Lung (tissue), 12 donors: ENCODE results near the gene DISC1. TPM values are rescaled to one million over a fixed set of nuclear protein-coding genes. Genes with fewer than 3 reads are reported as not detected.
A peak's percentile ranks its signal among the peaks of the same experiment; 100 is the strongest.

Experiments used
- ATAC-seq: fragments of 200-7000 bp; cut with Tn5 transposase; one replicate; pipeline ENCODE4 v1.9.1; 2020; ENCODE audit warnings: moderate number of reproducible peaks; ENCODE audit not compliant: insufficient read depth, low FRiP score
- DNase-seq, 3 donors: peaks; one replicate each; pipeline ENCODE4 v3.0.0-alpha.2; 2013 to 2017
- H3K27ac ChIP-seq, 2 donors: one replicate each; pipeline ENCODE4 v1.5.1; 2013; ENCODE audit warnings: mild to moderate bottlenecking in 2 of 2, moderate library complexity in 2 of 2, control low read depth in 1 of 2, inconsistent platforms in 1 of 2, low read depth in 1 of 2, low read length in 1 of 2
- H3K27me3 ChIP-seq, 3 donors: one replicate each; pipeline ENCODE4 v1.5.1; 2013; ENCODE audit warnings: low read length in 2 of 3; ENCODE audit not compliant: control insufficient read depth in 3 of 3, insufficient read depth in 3 of 3
- H3K36me3 ChIP-seq, 4 donors: one replicate each; pipeline ENCODE4 v1.5.1; 2013; ENCODE audit warnings: low read length in 4 of 4, mild to moderate bottlenecking in 1 of 4, moderate library complexity in 1 of 4; ENCODE audit not compliant: control insufficient read depth in 4 of 4, insufficient read depth in 4 of 4
- H3K4me1 ChIP-seq, 5 donors: one replicate each; pipeline ENCODE4 v1.5.1; 2013; ENCODE audit warnings: low read length in 5 of 5, mild to moderate bottlenecking in 2 of 5, moderate library complexity in 1 of 5; ENCODE audit not compliant: control insufficient read depth in 5 of 5, insufficient read depth in 5 of 5
- H3K4me3 ChIP-seq: one replicate; pipeline ENCODE4 v1.5.1; 2013; ENCODE audit warnings: mild to moderate bottlenecking, control low read depth, moderate library complexity
- H3K9ac ChIP-seq, 2 donors: one replicate each; pipeline ENCODE4 v1.5.1; 2013; ENCODE audit warnings: low read length in 2 of 2, control low read depth in 1 of 2; ENCODE audit not compliant: insufficient read depth in 1 of 2
- H3K9me3 ChIP-seq, 4 donors: one replicate each; pipeline ENCODE4 v1.5.1; 2013; ENCODE audit warnings: low read length in 3 of 4, mild to moderate bottlenecking in 1 of 4, moderate library complexity in 1 of 4; ENCODE audit not compliant: control insufficient read depth in 4 of 4, insufficient read depth in 3 of 4
- CTCF ChIP-seq: IDR thresholded peaks from 2 replicates; pipeline ENCODE4 v1.5.1; 2012; ENCODE audit warnings: mild to moderate bottlenecking; ENCODE audit errors: control extremely low read depth, extremely low read depth
- WGBS, 2 donors: extraction: QIAGEN DNeasy Blood & Tissue Kit; methylation state at CpG; one replicate each; pipeline ENCODE4 v1.1.7; 2013; 5-methylcytosine and 5-hydroxymethylcytosine counted together
- polyA plus RNA-seq, 2 donors: library from polyadenylated mRNA; stranded (reverse); fragments of 200-250 nt; gene quantifications; one replicate each; pipeline ENCODE4 v1.2.1, GENCODE V29; 2013
- total RNA-seq, 2 donors: library from RNA; depleted of rRNA in 1 of 2; stranded (reverse); fragments of >200 nt in 1 of 2; gene quantifications; one replicate each; pipeline ENCODE4 v1.2.1, GENCODE V29; 2014 to 2021
- donor health status: control.
- donor health status: control.
- donor health status: Bipolar disorder and iron deficiency.
- donor health status: healthy.
- donor health status: DM: yes; HTN: yes; CAD: no.

DISC1 gene
- total and polyA plus RNA-seq, 4 donors = 0.98 to 32.9 (median 6.1) TPM

DNA sequence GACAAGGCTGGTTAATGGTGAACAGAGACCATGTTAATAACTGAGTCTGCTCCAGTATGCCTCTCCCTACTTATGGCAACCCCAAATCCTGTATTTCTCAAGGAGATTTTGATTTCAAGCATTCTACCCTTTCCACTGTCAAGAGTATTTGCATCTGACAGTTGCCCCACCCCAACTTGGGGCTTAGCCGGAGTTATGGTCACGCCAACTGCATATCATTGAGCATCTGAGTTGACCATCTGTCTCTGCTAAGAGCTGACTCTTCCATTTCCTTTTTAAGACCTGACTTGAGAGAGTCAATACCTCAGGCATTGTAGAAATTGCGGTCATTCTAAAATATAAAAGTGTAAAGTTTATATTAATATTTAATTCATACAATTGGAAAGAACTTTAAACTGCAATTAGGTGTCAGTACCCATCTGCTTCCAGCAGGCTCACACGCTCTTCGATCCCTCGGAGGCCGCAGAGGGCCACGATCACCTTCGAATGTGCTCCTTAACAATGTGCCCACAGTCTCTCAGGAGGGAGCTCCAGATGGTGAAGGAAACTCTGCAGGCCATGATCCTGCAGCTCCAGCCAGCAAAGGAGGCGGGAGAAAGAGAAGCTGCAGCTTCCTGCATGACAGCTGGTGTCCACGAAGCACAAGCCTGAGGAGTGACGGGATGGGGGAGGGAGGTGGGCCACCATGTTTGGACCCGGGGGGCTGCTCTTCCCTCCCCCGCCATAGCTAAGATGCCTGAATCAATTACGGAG is 409.8 kb downstream of the DISC1 start:
- ATAC-seq (no peak), DNase-seq (peak; percentile 23 to 36 (median 35))
- Histone ChIP-seq H3K4me3 (no peak overlapping the region), H3K9ac (no peak overlapping the region), H3K9me3 (no peaks in the 10 kb centered on the region), H3K36me3 (peaks cover 0 to 4% (median 0%) of the 10 kb centered on the region in 4 donors), H3K27me3 (no peaks in the 10 kb centered on the region), H3K27ac (no peak overlapping the region), H3K4me1 (peaks cover 0 to 8% (median 0%) of the 10 kb centered on the region in 5 donors)
- TF ChIP-seq CTCF = no peak
- WGBS, 2 donors = 85 to 90% methylated on average over 15 of the region's 15 CpGs

- no peak overlapping the region for H3K27ac ChIP-seq
- no peak overlapping the region for H3K4me3 ChIP-seq
- TF ChIP-seq CTCF = no peak
- WGBS, 2 donors = 98 to 100% methylated on average over 1 of the region's 1 CpG
- no peak for ATAC-seq
- H3K9me3 ChIP-seq = no peaks in the 10 kb centered on the region
- peaks cover 0 to 4% (median 0%) of the 10 kb centered on the region in 4 donors for H3K36me3 ChIP-seq
- no peak overlapping the region for H3K9ac ChIP-seq
- no peaks in the 10 kb centered on the region for H3K27me3 ChIP-seq
- DNase-seq = no peak
- H3K4me1 ChIP-seq = peaks cover 0 to 8% (median 0%) of the 10 kb centered on the region in 5 donors
These were observed 411.3 kb downstream of the DISC1 start for GRCh38 chr1:232037774-232038388.

- ATAC-seq = no peak
- no peak for TF ChIP-seq CTCF
- Histone ChIP-seq H3K27me3 (no peaks in the 10 kb centered on the region), H3K36me3 (no peaks in the 10 kb centered on the region), H3K9ac (no peak overlapping the region), H3K4me1 (peaks cover 0 to 4% (median 0%) of the 10 kb centered on the region in 5 donors), H3K27ac (no peak overlapping the region), H3K9me3 (no peaks in the 10 kb centered on the region), H3K4me3 (no peak overlapping the region)
- peak; percentile 24 to 73 (median 67) for DNase-seq
- WGBS, 2 donors = 69 to 86% methylated on average over 8 of the region's 8 CpGs
These were observed 412.4 kb downstream of the DISC1 start for GRCh38 chr1:232038706-232039677.
